GM08714 (cell line): ENCODE results near the gene TPO.

Experiments used
- H3K4me3 ChIP-seq: fragments of 200-500 bp; sonication (Bioruptor generic); 2 replicates; pipeline ENCODE4 v1.5.1; 2014; ENCODE audit warnings: mild to moderate bottlenecking, low read length, inconsistent platforms
- ZNF274 ChIP-seq: IDR thresholded peaks from 2 replicates; pipeline ENCODE4 v1.6.1; 2012; ENCODE audit warnings: mild to moderate bottlenecking, low read depth, low read length

TPO gene

DNA sequence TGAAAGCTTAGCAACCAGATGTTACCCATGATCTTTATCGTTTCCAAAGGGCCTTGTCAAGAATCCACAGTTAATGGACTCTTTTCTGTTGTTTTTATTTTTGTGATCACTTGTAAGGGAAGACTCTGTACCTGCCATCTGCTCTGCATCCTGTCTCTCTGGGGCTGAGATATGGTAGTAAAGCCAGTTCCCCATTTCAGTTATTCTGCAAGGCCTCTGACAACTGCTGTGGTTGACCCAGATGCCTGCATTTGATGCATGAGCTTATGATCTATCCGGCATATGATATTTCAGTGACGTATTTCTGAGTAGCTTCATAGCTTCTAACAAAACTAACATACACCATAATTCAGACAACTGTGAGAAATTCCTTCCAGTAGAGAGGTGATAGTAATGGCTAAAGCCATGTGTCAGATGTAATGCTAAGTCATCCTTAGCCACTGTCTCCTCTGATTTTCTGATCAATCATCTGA, 105.1 kb downstream of the TPO start:
- H3K4me3 ChIP-seq = no peak overlapping the region
- no peak for TF ChIP-seq ZNF274

DNA sequence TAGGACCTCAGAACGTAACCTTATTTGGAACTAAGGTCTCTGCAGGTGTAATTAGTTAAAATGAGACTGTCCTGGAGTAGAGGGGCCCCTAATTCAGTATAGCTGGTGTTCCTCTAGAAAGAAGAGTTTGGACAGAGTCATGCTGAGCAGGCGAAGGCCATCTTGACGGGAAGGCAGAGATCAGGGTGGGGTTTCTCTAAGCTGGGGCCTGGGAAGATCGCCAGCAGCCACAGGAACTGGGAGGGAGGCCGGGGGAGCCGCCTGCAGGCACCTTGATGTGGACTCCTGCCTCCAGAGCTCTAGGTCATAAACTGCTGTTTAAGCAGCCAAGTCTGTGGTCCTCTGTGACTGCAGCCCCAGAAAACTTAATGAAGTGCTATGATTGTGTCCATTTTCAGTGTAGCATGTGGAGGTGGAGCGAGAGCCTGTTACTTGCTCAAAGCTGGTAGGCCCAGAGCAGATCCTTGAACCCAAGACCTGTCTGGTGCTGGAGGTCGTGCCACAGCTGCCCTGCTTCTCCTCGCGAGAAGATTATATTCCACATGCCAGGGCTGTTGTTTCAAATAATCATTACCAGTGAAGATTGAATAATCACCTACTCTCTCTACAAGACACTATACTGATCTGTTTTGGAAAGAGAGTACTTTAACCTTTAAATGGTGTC, 105.7 kb downstream of the TPO start:
- no peak for TF ChIP-seq ZNF274
- no peak overlapping the region for H3K4me3 ChIP-seq

DNA sequence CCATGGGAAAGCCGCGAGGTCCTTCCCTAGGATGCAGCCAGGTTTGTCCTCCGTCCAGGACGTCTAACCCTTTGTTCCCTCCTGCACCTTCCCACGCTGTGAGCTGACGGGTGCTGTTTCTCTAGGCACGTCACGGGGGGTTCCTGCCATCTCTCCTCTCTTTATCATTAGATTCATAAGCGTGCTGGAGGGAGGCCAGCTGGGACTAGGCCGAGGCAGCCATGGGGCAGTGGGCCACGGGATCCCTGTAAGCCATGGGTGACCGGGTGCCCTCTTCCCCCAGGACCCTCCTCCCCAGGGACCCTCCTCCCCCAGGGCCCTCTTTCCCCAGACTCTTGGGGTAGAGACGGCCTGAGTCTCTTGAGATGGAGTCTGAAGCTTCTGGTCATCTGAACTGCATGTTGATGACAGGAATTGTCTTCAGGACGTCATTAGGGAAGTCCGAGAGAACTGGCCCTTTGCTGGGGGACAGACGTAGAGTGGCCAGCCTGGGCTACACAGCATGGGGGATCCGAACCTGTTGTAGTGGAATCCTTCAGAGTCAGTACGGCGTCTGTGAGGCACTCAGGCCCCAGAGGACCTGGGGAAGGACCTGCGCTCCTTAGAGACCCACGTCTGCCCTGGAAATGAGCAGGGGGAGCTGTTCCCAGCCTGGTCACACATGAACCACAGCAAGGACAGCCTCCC, 108.1 kb downstream of the TPO start:
- TF ChIP-seq ZNF274 = no peak
- no peak overlapping the region for H3K4me3 ChIP-seq

DNA sequence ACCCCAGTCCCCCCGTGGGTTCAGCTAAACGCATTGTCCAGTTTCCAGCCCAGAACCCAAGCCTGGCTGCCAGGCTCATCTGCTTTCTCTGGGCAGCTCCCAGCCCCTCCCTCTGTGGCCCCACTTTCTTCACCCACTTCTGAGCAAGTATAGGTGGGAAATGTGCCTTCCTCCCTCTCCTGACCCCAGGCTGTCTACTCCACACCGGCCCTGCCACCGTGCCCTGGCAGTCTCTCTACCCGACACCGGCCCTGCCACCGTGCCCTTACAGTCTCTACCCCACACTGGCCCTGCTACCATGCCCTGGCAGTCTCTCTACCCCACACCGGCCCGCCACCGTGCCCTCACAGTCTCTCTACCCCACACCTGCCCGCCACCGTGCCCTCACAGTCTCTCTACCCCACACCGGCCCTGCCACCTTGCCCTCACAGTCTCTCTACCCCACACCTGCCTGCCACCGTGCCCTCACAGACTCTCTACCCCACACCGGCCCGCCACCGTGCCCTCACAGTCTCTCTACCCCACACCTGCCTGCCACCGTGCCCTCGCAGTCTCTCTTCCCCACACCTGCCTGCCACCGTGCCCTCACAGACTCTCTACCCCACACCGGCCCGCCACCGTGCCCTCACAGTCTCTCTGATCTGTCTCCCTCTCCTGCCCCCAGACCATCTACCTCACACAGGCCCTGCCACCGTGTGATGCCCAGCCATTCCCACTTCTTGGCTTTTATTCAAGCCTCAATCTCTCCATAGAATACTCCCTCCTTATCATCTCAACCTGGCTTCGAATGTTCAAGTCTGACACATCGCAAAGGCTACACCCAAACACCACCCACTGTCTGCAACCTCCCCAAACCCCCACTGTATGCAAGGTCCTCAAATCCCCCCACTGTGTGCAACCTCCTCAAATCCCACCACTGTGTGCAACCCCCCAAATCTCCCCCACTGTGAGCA, 108.9 kb downstream of the TPO start:
- H3K4me3 ChIP-seq = no peak overlapping the region
- no peak for TF ChIP-seq ZNF274

DNA sequence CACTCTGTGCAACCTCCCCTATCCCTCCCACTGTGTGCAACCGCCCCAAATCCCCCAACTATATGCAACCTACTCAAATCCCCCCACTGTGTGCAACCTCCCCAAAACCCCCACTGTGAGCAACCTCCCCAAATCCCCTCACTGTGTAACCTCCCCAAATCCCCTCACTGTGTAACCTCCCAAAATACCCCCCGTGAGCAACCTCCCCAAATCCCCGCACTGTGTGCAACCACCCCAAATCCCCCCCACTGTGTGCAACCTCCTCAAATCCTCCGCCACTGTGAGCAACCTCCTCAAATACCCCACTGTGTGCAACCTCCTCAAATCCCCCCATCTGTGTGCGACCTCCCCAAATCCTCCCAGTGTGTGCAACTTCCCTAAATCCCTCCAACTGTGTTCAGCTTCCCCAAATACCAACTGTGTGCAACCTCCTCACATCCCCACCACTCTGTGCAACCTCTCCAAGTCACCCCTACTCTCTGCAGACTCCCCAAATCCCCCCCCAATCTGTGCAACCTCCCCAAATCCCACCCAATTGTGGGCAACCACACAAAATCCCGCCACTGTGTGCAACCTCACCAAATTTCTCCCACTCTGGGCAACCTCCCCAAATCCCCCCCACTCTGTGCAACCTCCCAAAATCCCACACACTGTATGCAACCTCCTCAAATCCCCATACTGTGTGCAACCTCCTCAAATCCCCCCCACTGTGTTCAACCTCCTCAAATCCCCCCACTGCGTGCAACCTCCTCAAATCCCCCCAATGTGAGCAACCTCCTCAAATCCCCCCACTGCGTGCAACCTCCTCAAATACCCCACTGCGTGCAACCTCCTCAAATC, 114.1 kb downstream of the TPO start:
- no peak overlapping the region for H3K4me3 ChIP-seq
- TF ChIP-seq ZNF274 = no peak

DNA sequence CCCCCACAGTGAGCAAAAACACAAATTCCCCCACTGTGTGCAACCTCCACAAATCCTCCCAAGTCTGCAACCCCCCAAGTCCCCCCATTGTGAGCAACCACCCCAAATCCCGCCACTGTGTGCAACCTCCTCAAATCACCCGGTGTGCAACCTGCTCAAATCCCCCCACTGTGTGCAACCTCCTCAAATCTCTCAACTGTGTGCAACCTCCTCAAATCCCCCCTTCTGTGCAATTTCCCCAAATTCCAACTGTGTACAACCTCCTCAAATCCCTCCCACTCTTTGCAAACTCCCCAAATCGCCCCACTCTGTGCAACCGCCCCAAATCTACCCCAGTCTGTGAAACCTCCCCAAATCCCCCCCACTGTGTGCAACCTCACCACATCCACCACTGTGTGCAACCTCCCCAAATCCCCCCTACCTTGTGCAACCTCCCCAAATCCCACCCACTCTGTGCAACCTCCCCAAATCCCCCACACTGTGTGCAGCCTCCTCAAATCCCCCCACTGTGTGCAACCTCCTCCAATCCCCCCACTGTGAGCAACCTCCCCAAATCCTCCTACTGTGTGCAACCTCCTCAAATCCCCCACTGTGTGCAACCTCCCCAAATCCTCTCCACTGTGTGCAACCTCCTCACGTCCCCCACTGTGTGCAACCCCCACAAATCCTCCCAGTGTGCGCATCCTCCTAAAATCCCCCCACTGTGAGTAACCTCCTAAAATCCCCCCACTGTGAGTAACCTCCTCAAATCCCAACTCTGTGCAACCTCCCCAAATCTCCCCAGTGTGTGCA, 115.2 kb downstream of the TPO start:
- TF ChIP-seq ZNF274 = no peak
- no peak overlapping the region for H3K4me3 ChIP-seq

DNA sequence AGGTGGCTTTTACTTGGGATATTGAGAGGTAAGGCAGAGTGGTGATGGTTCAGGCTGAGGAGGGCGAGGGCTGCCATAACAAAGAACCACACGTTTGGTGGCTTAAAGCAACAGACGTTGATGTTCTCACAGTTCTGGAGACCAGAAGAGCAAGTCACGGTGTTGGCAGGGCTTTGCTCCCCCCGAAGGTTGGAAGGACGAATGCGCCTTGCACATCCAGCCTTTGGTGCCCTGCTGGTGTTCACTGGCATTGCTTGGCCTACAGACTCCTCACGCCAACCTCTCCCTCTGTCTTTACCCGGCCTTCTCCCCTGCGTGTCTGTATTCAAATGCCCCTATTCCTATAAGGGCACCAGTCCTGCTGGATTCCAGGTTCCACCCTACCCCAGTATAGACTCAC, 125.4 kb downstream of the TPO start:
- no peak overlapping the region for H3K4me3 ChIP-seq
- TF ChIP-seq ZNF274 = no peak

DNA sequence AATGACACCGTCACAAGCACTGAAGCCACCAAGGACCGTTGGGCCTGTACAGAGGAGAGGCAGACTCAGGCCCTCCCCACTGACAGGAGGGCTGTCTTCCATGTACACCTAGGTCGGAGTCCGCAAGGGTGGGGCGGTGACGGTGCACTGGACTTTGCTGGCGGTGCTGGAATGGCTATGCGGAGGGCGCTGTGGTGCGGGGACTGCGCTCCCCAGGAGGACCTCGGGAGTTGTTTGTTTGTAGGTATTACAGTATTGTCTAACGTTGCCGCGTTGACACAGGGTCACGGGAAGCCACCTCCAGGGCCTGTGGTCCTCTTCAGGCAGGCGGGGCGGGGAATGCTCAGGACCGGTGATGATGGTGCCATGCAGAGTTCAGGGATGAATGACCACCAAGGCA, 126.2 kb downstream of the TPO start:
- H3K4me3 ChIP-seq = no peak overlapping the region
- TF ChIP-seq ZNF274 = no peak

DNA sequence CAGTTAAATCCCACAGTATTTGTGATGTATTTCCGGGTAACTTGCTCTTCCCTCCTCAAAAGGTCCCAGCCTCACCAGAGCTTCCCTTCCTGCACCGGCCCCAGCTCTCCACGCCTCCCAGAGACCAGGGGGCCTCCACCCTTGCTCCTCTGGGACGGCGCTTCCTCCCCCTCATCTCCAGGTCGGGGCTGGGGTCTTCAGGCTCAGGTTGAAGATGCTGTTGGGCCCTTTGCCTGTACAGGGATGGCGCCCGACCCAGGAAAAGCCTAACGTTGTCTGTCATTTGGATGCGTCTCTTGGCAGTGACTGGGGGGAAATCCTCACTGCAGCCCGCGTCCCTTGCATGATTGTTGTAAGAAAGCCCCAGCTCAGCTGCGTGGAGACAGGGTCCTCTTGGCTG, 126.7 kb downstream of the TPO start:
- TF ChIP-seq ZNF274 = no peak

DNA sequence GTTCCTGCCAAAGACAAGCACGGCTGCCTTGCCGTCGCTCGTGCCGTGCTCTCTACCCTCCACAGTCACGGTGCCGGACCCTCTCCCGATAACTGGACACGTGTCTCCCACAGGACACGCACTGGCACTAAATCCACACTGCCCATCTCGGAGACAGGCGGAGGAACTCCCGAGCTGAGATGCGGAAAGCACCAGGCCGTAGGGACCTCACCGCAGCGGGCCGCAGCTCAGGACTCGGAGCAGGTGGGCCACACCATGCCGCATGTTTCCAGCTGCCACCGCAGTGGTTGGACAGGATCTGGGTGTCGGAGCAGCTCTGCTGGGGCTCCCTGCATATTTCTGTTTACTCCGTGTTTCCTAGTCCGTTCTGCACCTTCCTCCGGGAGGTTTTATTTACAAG, 127.2 kb downstream of the TPO start:
- no peak overlapping the region for H3K4me3 ChIP-seq
- TF ChIP-seq ZNF274 = no peak

More for the DNA sequence above, 126.7 kb downstream of the TPO start:
- H3K4me3 ChIP-seq = no peak overlapping the region

DNA sequence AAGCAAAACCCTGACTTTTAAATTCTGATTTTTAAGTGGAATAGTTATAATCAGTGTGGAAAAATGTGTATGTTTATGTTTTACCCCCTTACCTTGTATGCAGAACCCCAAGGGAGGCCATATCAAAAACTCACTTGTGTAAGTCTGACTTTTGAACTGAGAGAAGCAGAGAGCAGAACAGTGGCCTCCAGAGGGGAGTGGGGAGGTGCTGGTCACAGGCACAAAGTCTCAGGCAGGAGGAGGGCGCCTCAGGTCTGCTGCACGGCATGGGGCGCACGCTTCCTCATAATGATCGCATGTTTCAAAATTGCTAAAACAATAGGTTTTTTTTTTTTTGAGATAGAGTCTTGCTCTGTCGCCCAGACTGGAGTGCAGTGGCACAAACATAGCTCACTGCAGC, 127.8 kb downstream of the TPO start:
- no peak for TF ChIP-seq ZNF274
- no peak overlapping the region for H3K4me3 ChIP-seq

DNA sequence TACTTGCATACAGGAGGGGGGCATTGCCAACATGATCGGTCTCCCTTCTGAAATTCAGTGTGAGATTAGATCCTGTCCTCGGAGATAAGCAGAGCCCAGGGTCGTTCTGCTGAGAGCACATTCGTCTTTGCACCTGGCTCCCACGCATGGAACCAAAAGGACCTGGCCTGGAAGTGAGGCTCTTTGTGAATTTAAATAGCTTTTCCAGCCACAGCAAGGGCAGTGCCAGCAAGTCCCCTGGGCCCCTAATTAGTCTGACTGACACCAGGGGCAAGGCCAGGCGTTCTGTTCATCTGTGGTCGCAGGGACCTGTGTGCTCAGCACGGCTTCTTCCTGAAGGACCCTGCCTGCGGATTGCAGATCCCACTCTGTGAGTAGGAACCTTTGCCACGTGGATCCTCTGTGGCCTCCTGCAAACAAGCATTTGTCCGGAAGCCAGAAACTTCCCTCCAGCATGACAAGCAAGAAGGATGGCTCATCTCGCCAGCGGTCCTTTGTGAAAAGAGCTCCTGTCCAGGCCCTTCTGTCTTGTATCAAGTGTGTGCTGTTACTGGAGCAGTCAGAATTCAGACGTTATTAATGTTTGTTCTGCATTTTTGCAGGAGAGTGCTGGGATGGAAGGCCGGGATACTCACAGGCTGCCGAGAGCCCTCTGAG, 128.7 kb downstream of the TPO start:
- no peak for TF ChIP-seq ZNF274
- no peak overlapping the region for H3K4me3 ChIP-seq
